Upper lobe of left lung (tissue), 6 donors: ENCODE measurements around the gene SEMA4D. TPM values are rescaled to one million over a fixed set of nuclear protein-coding genes. Genes with fewer than 3 reads are reported as not detected.
A peak's percentile ranks its signal among the peaks of the same experiment; 100 is the strongest.

Experiments used
- ATAC-seq, 2 donors: fragments of 200-7000 bp; cut with Tn5 transposase; one replicate each; pipeline ENCODE4 v1.9.1; 2022; ENCODE audit warnings: mild to moderate bottlenecking in 2 of 2, moderate library complexity in 2 of 2; ENCODE audit not compliant: low FRiP score in 2 of 2
- DNase-seq, 2 donors: peaks; one replicate each; pipeline ENCODE4 v3.0.0-alpha.2; 2019 to 2020
- H3K27ac ChIP-seq, 4 donors: fragments of 200-600 bp; sonication (generic); one replicate each; pipeline ENCODE4 v1.5.1; 2016 to 2019
- H3K27me3 ChIP-seq, 4 donors: fragments of 200-600 bp; sonication (generic); one replicate each; pipeline ENCODE4 v1.5.1; 2017 to 2019
- H3K36me3 ChIP-seq, 4 donors: fragments of 200-600 bp; sonication (generic); one replicate each; pipeline ENCODE4 v1.5.1; 2016 to 2019
- H3K4me1 ChIP-seq, 4 donors: fragments of 200-600 bp; sonication (generic); one replicate each; pipeline ENCODE4 v1.5.1; 2018 to 2019
- H3K4me3 ChIP-seq, 4 donors: fragments of 200-600 bp; sonication (generic); one replicate each; pipeline ENCODE4 v1.5.1; 2017 to 2019; ENCODE audit warnings: mild to moderate bottlenecking in 2 of 4, moderate library complexity in 1 of 4
- H3K9me3 ChIP-seq, 4 donors: fragments of 200-600 bp; sonication (generic); one replicate each; pipeline ENCODE4 v1.5.1; 2018 to 2019
- CTCF ChIP-seq, 6 experiments: fragments of 450-650 bp in 4 of 6; fragments of 200-600 bp in 2 of 6; sonication (generic) in 2 of 6; IDR thresholded peaks; one replicate each; pipeline ENCODE4 v1.5.1; 2016 to 2019; ENCODE audit warnings: antibody characterized with exemption in 6 of 6
- EP300 ChIP-seq, 4 donors: sonication (generic); formaldehyde crosslinking; IDR thresholded peaks; one replicate each; pipeline ENCODE4 v1.5.1; 2017; ENCODE audit warnings: antibody characterized with exemption in 4 of 4, control low read depth in 2 of 4
- POLR2A ChIP-seq, 4 donors: fragments of 450-650 bp; IDR thresholded peaks; one replicate each; pipeline ENCODE4 v1.5.1; 2016 to 2017; ENCODE audit warnings: antibody characterized with exemption in 4 of 4, mild to moderate bottlenecking in 2 of 4
- POLR2AphosphoS5 ChIP-seq, 2 donors: sonication (generic); formaldehyde crosslinking; IDR thresholded peaks; one replicate each; pipeline ENCODE4 v1.5.1; 2017; ENCODE audit warnings: antibody characterized with exemption in 2 of 2
- WGBS, 2 donors: methylation state at CpG; one replicate each; pipeline ENCODE4 v1.1.5; 2017 to 2018; 5-methylcytosine and 5-hydroxymethylcytosine counted together
- small RNA-seq, 4 donors: library from RNA; depleted of rRNA; stranded (forward); fragments of <200 nt; gene quantifications; one replicate each; pipeline ENCODE3, GENCODE V24; 2016
- total RNA-seq, 6 donors: library from RNA; depleted of rRNA in 4 of 6; stranded (reverse); fragments of >200 nt in 4 of 6; gene quantifications; one replicate each; pipeline versions ENCODE4 v1.1.0 to v1.2.1, GENCODE V29; 2016 to 2021
- donor health status: DM: no; HTN: no; CAD: no; lungs with moderate emphysema.
- donor health status: DM: no; HTN: yes; CAD: no; lungs with severe emphysema.

The SEMA4D gene
- total RNA-seq, 6 donors from 2014 or later: 24.6 to 61.3 (median 41.8) TPM

GRCh38 chr9:89313842-89314241, 184.1 kb downstream of the SEMA4D start:
- 67 to 79% methylated on average over 1 of the region's 1 CpG for WGBS, 2 donors

GRCh38 chr9:89312222-89312571, 185.7 kb downstream of the SEMA4D start:
- 2% methylated on average over 8 of the region's 8 CpGs for WGBS, 2 donors
- TF ChIP-seq POLR2A (IDR thresholded peaks at IDR 0.05) (no peak), CTCF (IDR thresholded peaks at IDR 0.05) (no peak), POLR2AphosphoS5 (IDR thresholded peaks at IDR 0.05) (no peak), EP300 (IDR thresholded peaks at IDR 0.05) (no peak)
- DNase-seq (no peak), ATAC-seq (no peak)
- no peaks in the 10 kb centered on the region for H3K27me3 ChIP-seq
- H3K36me3 ChIP-seq: peaks cover 0 to 2% (median 0%) of the 10 kb centered on the region in 4 donors
- H3K4me3 ChIP-seq: peak overlapping the region in 3 of 4 donors; percentile 65 to 88 (median 85)
- H3K27ac ChIP-seq: peak overlapping the region in 2 of 4 donors; percentile 10 to 99
- no peaks in the 10 kb centered on the region for H3K9me3 ChIP-seq
- peaks cover 17 to 50% (median 25%) of the 10 kb centered on the region in 4 donors for H3K4me1 ChIP-seq

More at GRCh38 chr9:89313842-89314241, 184.1 kb downstream of the SEMA4D start:
- Histone ChIP-seq H3K36me3 (peaks cover 0 to 2% (median 0%) of the 10 kb centered on the region in 4 donors), H3K4me1 (peaks cover 24 to 57% (median 33%) of the 10 kb centered on the region in 4 donors), H3K27ac (no peak overlapping the region), H3K9me3 (no peaks in the 10 kb centered on the region), H3K4me3 (peak overlapping the region in 1 of 4 donors; percentile 85), H3K27me3 (no peaks in the 10 kb centered on the region)
- TF ChIP-seq POLR2AphosphoS5 (IDR thresholded peaks at IDR 0.05) (no peak), CTCF (IDR thresholded peaks at IDR 0.05) (no peak), POLR2A (IDR thresholded peaks at IDR 0.05) (no peak), EP300 (IDR thresholded peaks at IDR 0.05) (no peak)
- no peak for ATAC-seq
- no peak for DNase-seq

GRCh38 chr9:89311346-89312221, 186.3 kb downstream of the SEMA4D start:
- WGBS, 2 donors: 0 to 1% methylated on average over 20 to 34 of the region's 54 CpGs
- H3K4me1 ChIP-seq: peaks cover 15 to 50% (median 24%) of the 10 kb centered on the region in 4 donors
- TF ChIP-seq POLR2AphosphoS5 (IDR thresholded peaks at IDR 0.05) (no peak), EP300 (IDR thresholded peaks at IDR 0.05) (no peak)
- no peaks in the 10 kb centered on the region for H3K9me3 ChIP-seq
- H3K4me3 ChIP-seq: peak overlapping the region; percentile 65 to 94 (median 86)
- DNase-seq (peak in 1 of 2 donors; percentile 89), ATAC-seq (no peak)
- peaks cover 0 to 1% (median 0%) of the 10 kb centered on the region in 4 donors for H3K36me3 ChIP-seq
- H3K27ac ChIP-seq: peak overlapping the region; percentile 64 to 99 (median 87)
- H3K27me3 ChIP-seq: no peaks in the 10 kb centered on the region

Small RNA genes within 50 kb of the gene (small RNA-seq; reads per million reads assigned to genes)
- gene MIR3153: 0 reads per million in 4 donors

Other genes starting within 250 kb of the SEMA4D start
- gene CKS2, start 186.9 kb downstream of the SEMA4D start, total RNA-seq: 100 to 1,000 TPM in 1 of 6 donors, 10 to 100 TPM in 5; 13.0 to 107 (median 22.7) TPM
- 100 to 1,000 TPM in 2 of 6 donors, 10 to 100 TPM in 4; 42.0 to 113 (median 60.0) TPM for gene SECISBP2, start 179.6 kb downstream of the SEMA4D start, total RNA-seq
- gene GADD45G, start 106.9 kb upstream of the SEMA4D start, total RNA-seq: 10 to 100 TPM; 12.6 to 46.1 (median 20.1) TPM